Ishikawa (cell line): ENCODE data around the gene WDR1.

ENCODE experiments used
- CEBPB ChIP-seq: IDR thresholded peaks from 2 replicates; pipeline ENCODE4 v1.6.1; 2012
- CREB1 ChIP-seq: IDR thresholded peaks from 2 replicates; pipeline ENCODE4 v1.6.1; 2012; ENCODE audit warnings: low read depth
- EGR1 ChIP-seq: IDR thresholded peaks from 2 replicates; pipeline ENCODE4 v1.6.1; 2012
- EP300 ChIP-seq: IDR thresholded peaks from 2 replicates; pipeline ENCODE4 v1.6.1; 2012; ENCODE audit warnings: borderline replicate concordance
- FOXM1 ChIP-seq: IDR thresholded peaks from 2 replicates; pipeline ENCODE4 v1.6.1; 2012; ENCODE audit warnings: low read depth, borderline replicate concordance
- NFIC ChIP-seq: IDR thresholded peaks from 2 replicates; pipeline ENCODE4 v1.6.1; 2012
- RAD21 ChIP-seq: IDR thresholded peaks from 2 replicates; pipeline ENCODE4 v1.6.1; 2012; ENCODE audit warnings: low read depth
- TAF1 ChIP-seq: IDR thresholded peaks from 2 replicates; pipeline ENCODE4 v1.6.1; 2012; ENCODE audit warnings: low read depth, mild to moderate bottlenecking
- TCF12 ChIP-seq: IDR thresholded peaks from 2 replicates; pipeline ENCODE4 v1.6.1; 2012; ENCODE audit warnings: low read depth
- TEAD4 ChIP-seq: IDR thresholded peaks from 2 replicates; pipeline ENCODE4 v1.6.1; 2012
- YY1 ChIP-seq: IDR thresholded peaks from 2 replicates; pipeline ENCODE4 v1.6.1; 2012; ENCODE audit warnings: low read depth
- TF ChIP-seq, protein P1 (sequence below): IDR thresholded peaks from 2 replicates; pipeline ENCODE4 v1.6.1; 2012
- TF ChIP-seq, protein P2 (sequence below): IDR thresholded peaks from 2 replicates; pipeline ENCODE4 v1.6.1; 2012; ENCODE audit warnings: low read depth, mild to moderate bottlenecking
- TF ChIP-seq, protein P3 (sequence below): IDR thresholded peaks from 2 replicates; pipeline ENCODE4 v1.6.1; 2012

- no peak for TF ChIP-seq EP300
- no peak for TF ChIP-seq RAD21
- no peak for TF ChIP-seq TEAD4
- no peak for TF ChIP-seq EGR1
- TF ChIP-seq, protein P1, sequence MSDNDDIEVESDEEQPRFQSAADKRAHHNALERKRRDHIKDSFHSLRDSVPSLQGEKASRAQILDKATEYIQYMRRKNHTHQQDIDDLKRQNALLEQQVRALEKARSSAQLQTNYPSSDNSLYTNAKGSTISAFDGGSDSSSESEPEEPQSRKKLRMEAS, result no peak
- no peak for TF ChIP-seq CREB1
- no peak for TF ChIP-seq TAF1
- no peak for TF ChIP-seq YY1
- TF ChIP-seq, protein P2, sequence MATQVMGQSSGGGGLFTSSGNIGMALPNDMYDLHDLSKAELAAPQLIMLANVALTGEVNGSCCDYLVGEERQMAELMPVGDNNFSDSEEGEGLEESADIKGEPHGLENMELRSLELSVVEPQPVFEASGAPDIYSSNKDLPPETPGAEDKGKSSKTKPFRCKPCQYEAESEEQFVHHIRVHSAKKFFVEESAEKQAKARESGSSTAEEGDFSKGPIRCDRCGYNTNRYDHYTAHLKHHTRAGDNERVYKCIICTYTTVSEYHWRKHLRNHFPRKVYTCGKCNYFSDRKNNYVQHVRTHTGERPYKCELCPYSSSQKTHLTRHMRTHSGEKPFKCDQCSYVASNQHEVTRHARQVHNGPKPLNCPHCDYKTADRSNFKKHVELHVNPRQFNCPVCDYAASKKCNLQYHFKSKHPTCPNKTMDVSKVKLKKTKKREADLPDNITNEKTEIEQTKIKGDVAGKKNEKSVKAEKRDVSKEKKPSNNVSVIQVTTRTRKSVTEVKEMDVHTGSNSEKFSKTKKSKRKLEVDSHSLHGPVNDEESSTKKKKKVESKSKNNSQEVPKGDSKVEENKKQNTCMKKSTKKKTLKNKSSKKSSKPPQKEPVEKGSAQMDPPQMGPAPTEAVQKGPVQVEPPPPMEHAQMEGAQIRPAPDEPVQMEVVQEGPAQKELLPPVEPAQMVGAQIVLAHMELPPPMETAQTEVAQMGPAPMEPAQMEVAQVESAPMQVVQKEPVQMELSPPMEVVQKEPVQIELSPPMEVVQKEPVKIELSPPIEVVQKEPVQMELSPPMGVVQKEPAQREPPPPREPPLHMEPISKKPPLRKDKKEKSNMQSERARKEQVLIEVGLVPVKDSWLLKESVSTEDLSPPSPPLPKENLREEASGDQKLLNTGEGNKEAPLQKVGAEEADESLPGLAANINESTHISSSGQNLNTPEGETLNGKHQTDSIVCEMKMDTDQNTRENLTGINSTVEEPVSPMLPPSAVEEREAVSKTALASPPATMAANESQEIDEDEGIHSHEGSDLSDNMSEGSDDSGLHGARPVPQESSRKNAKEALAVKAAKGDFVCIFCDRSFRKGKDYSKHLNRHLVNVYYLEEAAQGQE, result no peak
- no peak for TF ChIP-seq NFIC
- TF ChIP-seq CEBPB, result no peak
- TF ChIP-seq, protein P3, sequence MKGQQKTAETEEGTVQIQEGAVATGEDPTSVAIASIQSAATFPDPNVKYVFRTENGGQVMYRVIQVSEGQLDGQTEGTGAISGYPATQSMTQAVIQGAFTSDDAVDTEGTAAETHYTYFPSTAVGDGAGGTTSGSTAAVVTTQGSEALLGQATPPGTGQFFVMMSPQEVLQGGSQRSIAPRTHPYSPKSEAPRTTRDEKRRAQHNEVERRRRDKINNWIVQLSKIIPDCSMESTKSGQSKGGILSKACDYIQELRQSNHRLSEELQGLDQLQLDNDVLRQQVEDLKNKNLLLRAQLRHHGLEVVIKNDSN, result no peak
- no peak for TF ChIP-seq FOXM1
- TF ChIP-seq TCF12, result no peak
These were observed 37.3 kb downstream of the WDR1 start for GRCh38 chr4:10079256-10079655.
